HCT116 (cell line): ENCODE results near the gene NR4A1. TPM values are rescaled to one million over a fixed set of nuclear protein-coding genes. Genes with fewer than 3 reads are reported as not detected.

ENCODE experiments used
- ATAC-seq: fragments of 200-7000 bp; cut with Tn5 transposase; 2 replicates; pipeline ENCODE4 v1.9.1; 2020; ENCODE audit warnings: mild to moderate bottlenecking, moderate library complexity
- BruUV-seq: library from RNA; stranded (reverse); fragments of 400-500 nt; replicated peaks from 2 replicates; lab custom pipeline; 2021; lab: Mats Ljungman, UMichigan
- CTCF ChIA-PET: fragments of 300-600 bp; sonication (Branson Sonifier 250); formaldehyde crosslinking; loops from one replicate; lab custom pipeline; 2021; ENCODE audit warnings: antibody characterized with exemption; lab: Charles Lee
- POLR2A ChIA-PET: fragments of 300-600, 350-600 bp; sonication (Branson Sonifier 250); formaldehyde crosslinking; loops from one replicate; lab custom pipeline; 2021; ENCODE audit warnings: antibody characterized with exemption; lab: Charles Lee
- RAD21 ChIA-PET, 2 experiments: fragments of 300-600 bp; sonication (Branson Sonifier 250); formaldehyde crosslinking; loops; one replicate each; lab custom pipeline; 2023; ENCODE audit warnings: low total read pairs in 2 of 2; ENCODE audit not compliant: uncharacterized antibody in 2 of 2, unreplicated experiment in 2 of 2, low non-redundant PET in 1 of 2; lab: Charles Lee
- DNase-seq: peaks from one replicate; pipeline ENCODE4 v3.0.0-alpha.2; 2010; ENCODE audit warnings: low read depth, low spot score
- H2AFZ ChIP-seq: fragments of 200-600 bp; shearing (Covaris generic), sonication (generic); 2 replicates; pipeline ENCODE4 v1.6.1; 2017; ENCODE audit warnings: low read depth, mixed run types, mixed read lengths, antibody characterized with exemption, low read length; ENCODE audit not compliant: poor library complexity, severe bottlenecking
- H3K27ac ChIP-seq: 2 replicates; pipeline ENCODE4 v1.5.1; 2012; ENCODE audit warnings: low read depth, low read length
- H3K27me3 ChIP-seq: fragments of 200-600 bp; sonication (generic); 2 replicates; pipeline ENCODE4 v1.6.1; 2016; ENCODE audit warnings: mixed run types, low read length, mixed read lengths; ENCODE audit not compliant: insufficient read depth
- H3K36me3 ChIP-seq, 2 experiments: fragments of 200-500 bp in 1 of 2; fragments of 200-600 bp in 1 of 2; sonication (Bioruptor generic) in 1 of 2; sonication (generic) in 1 of 2; 2 replicates each; pipeline versions ENCODE4 v1.5.1 to v1.6.1; 2014 to 2016; ENCODE audit warnings: low read length in 2 of 2, inconsistent platforms in 1 of 2, mixed read lengths in 1 of 2, mixed run types in 1 of 2; ENCODE audit not compliant: insufficient read depth in 2 of 2, control insufficient read depth in 1 of 2
- H3K4me1 ChIP-seq, 2 experiments: fragments of 200-600 bp in 1 of 2; sonication (generic) in 1 of 2; 2 replicates each; pipeline versions ENCODE4 v1.5.1 to v1.6.1; 2012 to 2017; ENCODE audit warnings: low read length in 2 of 2, inconsistent platforms in 1 of 2, mild to moderate bottlenecking in 1 of 2, mixed read lengths in 1 of 2, mixed run types in 1 of 2, moderate library complexity in 1 of 2; ENCODE audit not compliant: insufficient read depth in 2 of 2, control insufficient read depth in 1 of 2
- H3K4me2 ChIP-seq: fragments of 200-600 bp; sonication (generic); 2 replicates; pipeline ENCODE4 v1.6.1; 2017; ENCODE audit warnings: mixed run types, low read length, mixed read lengths
- H3K4me3 ChIP-seq, 2 experiments: fragments of 200-600 bp in 1 of 2; sonication (generic) in 1 of 2; replicated peaks in 1 of 2; 2 replicates each; pipeline ENCODE4 v1.5.1; 2011 to 2016; ENCODE audit warnings: low read length in 2 of 2, control low read depth in 1 of 2, low read depth in 1 of 2, mild to moderate bottlenecking in 1 of 2, mixed read lengths in 1 of 2, mixed run types in 1 of 2
- H3K79me2 ChIP-seq: fragments of 200-600 bp; sonication (generic); 2 replicates; pipeline ENCODE4 v1.6.1; 2017; ENCODE audit warnings: mild to moderate bottlenecking, mixed run types, low read length, moderate library complexity, mixed read lengths; ENCODE audit not compliant: insufficient read depth
- H3K9ac ChIP-seq: fragments of 200-600 bp; sonication (generic); 2 replicates; pipeline ENCODE4 v1.6.1; 2016; ENCODE audit warnings: low read length, mixed read lengths
- H3K9me2 ChIP-seq: fragments of 200-600 bp; sonication (generic), shearing (Covaris generic); 2 replicates; pipeline ENCODE4 v1.6.1; 2017; ENCODE audit warnings: mixed run types, mild to moderate bottlenecking, moderate library complexity; ENCODE audit not compliant: insufficient read depth
- H3K9me3 ChIP-seq, 2 experiments: fragments of 200-500 bp in 1 of 2; fragments of 200-600 bp in 1 of 2; sonication (Bioruptor generic) in 1 of 2; sonication (generic) in 1 of 2; 2 replicates each; pipeline ENCODE4 v1.6.1; 2014 to 2017; ENCODE audit warnings: low read length in 2 of 2, mixed read lengths in 2 of 2, inconsistent platforms in 1 of 2, low read depth in 1 of 2, mild to moderate bottlenecking in 1 of 2, mixed run types in 1 of 2, moderate library complexity in 1 of 2; ENCODE audit not compliant: control insufficient read depth in 1 of 2, insufficient read depth in 1 of 2
- H4K20me1 ChIP-seq: fragments of 200-600 bp; sonication (generic), shearing (Covaris generic); 2 replicates; pipeline ENCODE4 v1.6.1; 2017; ENCODE audit warnings: mixed run types, mild to moderate bottlenecking, moderate library complexity; ENCODE audit not compliant: insufficient read depth
- CBX3 ChIP-seq: IDR thresholded peaks from 2 replicates; pipeline ENCODE4 v1.6.1; 2012; ENCODE audit warnings: low read depth
- EGR1 ChIP-seq: IDR thresholded peaks from 2 replicates; pipeline ENCODE4 v1.6.1; 2012; ENCODE audit warnings: low read depth
- ELF1 ChIP-seq: IDR thresholded peaks from 2 replicates; pipeline ENCODE4 v1.6.1; 2012; ENCODE audit warnings: low read depth, borderline replicate concordance
- EZH2 ChIP-seq: fragments of 200-600 bp; sonication (generic); IDR thresholded peaks from 2 replicates; pipeline ENCODE4 v1.6.1; 2017; ENCODE audit warnings: antibody characterized with exemption, mixed run types
- EZH2phosphoT487 ChIP-seq: fragments of 200-600 bp; IDR thresholded peaks from 2 replicates; pipeline ENCODE4 v1.6.1; 2018; ENCODE audit warnings: antibody characterized with exemption, borderline replicate concordance
- FOSL1 ChIP-seq: IDR thresholded peaks from 2 replicates; pipeline ENCODE4 v1.6.1; 2012; ENCODE audit warnings: low read depth
- JUND ChIP-seq: IDR thresholded peaks from 2 replicates; pipeline ENCODE4 v1.6.1; 2012
- POLR2AphosphoS5 ChIP-seq: IDR thresholded peaks from 2 replicates; pipeline ENCODE4 v1.6.1; 2011; ENCODE audit warnings: mild to moderate bottlenecking, low read depth, low read length, moderate library complexity
- RAD21 ChIP-seq: IDR thresholded peaks from 2 replicates; pipeline ENCODE4 v1.6.1; 2012; ENCODE audit warnings: low read depth, mild to moderate bottlenecking
- SIN3A ChIP-seq: IDR thresholded peaks from 2 replicates; pipeline ENCODE4 v1.6.1; 2012; ENCODE audit warnings: low read depth
- SP1 ChIP-seq: IDR thresholded peaks from 2 replicates; pipeline ENCODE4 v1.6.1; 2012; ENCODE audit warnings: low read depth
- SRF ChIP-seq: IDR thresholded peaks from 2 replicates; pipeline ENCODE4 v1.6.1; 2012; ENCODE audit warnings: low read depth
- TCF7L2 ChIP-seq: IDR thresholded peaks from 2 replicates; pipeline ENCODE4 v1.7.0; 2011; ENCODE audit warnings: borderline replicate concordance, inconsistent platforms; ENCODE audit not compliant: insufficient read depth, insufficient read length; ENCODE audit errors: extremely low read depth
- YY1 ChIP-seq: IDR thresholded peaks from 2 replicates; pipeline ENCODE4 v1.6.1; 2011; ENCODE audit warnings: low read length, low read depth, moderate library complexity, mild to moderate bottlenecking; ENCODE audit not compliant: insufficient replicate concordance; ENCODE audit errors: extremely low read depth
- ZFX ChIP-seq: fragments of 450-650 bp; IDR thresholded peaks from 2 replicates; pipeline ENCODE4 v1.6.1; 2017
- intact Hi-C: fragments of 100-400 bp; cut with micrococcal nuclease; formaldehyde crosslinking; loops from 2 replicates; pipeline ENCODE4 v1.10.0; 2022
- total RNA-seq: library from RNA; stranded (reverse); gene quantifications from one replicate; pipeline ENCODE4 v1.2.1, GENCODE V29; 2021; ENCODE audit not compliant: unreplicated experiment
- TF ChIP-seq, protein P1 (sequence below), 3 experiments: fragments of 200-600 bp in 1 of 3; sonication (generic) in 1 of 3; IDR thresholded peaks in 2 of 3; conservative IDR thresholded peaks in 1 of 3; 2 replicates each; pipeline ENCODE4 v1.5.1; 2012 to 2017; ENCODE audit warnings: low read depth in 2 of 3, low read length in 2 of 3, antibody characterized with exemption in 1 of 3, borderline replicate concordance in 1 of 3, control low read depth in 1 of 3, mild to moderate bottlenecking in 1 of 3, mixed read lengths in 1 of 3, mixed run types in 1 of 3, moderate library complexity in 1 of 3; ENCODE audit not compliant: insufficient read depth in 1 of 3
- TF ChIP-seq, protein P2 (sequence below): IDR thresholded peaks from 2 replicates; pipeline ENCODE4 v1.6.1; 2012
- TF ChIP-seq, protein P3 (sequence below): IDR thresholded peaks from 2 replicates; pipeline ENCODE4 v1.6.1; 2011; ENCODE audit warnings: mild to moderate bottlenecking, low read length, moderate library complexity; ENCODE audit not compliant: insufficient replicate concordance; ENCODE audit errors: extremely low read depth

Gene NR4A1
- total RNA-seq, 1 experiment from 2014 or later: 35.3 TPM

DNA sequence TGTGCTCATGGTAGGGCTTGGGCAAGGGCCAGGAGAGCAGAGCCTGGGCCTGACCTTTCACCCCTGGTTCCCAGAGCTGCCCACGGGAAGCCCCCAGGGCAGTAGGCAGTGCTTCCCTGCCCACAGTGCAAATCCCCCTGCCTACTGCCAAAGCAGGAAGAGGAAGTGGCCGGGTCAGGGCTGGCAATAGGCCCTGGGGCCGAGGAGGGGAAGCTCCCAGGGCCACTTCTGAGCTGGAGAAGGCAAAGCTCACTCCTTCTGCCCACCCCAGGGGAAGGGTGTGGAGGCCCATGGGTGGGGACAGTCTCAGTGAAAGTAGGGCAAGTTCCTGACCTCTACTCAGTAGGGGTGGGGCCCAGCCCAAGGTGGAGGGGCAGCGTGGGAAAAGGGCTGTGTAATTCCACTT, 5.4 kb upstream of the NR4A1 start:
- no TSS peak for BruUV-seq
- DNase-seq: no peak
- H2AFZ ChIP-seq: no peak overlapping the region
- ChIA-PET RAD21 (no interaction called here), CTCF (no interaction called here), POLR2A (no interaction called here)
- no peaks in the 10 kb centered on the region for H3K9me3 ChIP-seq
- no peaks in the 10 kb centered on the region; the same call in 1 of the 2 replicates for H3K79me2 ChIP-seq
- intact Hi-C loops: no loop called here
- H3K27ac ChIP-seq: no peak overlapping the region
- no peak overlapping the region for H3K4me3 ChIP-seq
- H3K36me3 ChIP-seq: no peaks in the 10 kb centered on the region
- no peak for ATAC-seq
- no peaks in the 10 kb centered on the region for H3K9me2 ChIP-seq
- H4K20me1 ChIP-seq: no peaks in the 10 kb centered on the region
- H3K4me1 ChIP-seq: peaks cover 11 to 35% of the 10 kb centered on the region in 2 experiments
- H3K27me3 ChIP-seq: no peaks in the 10 kb centered on the region
- TF ChIP-seq YY1: no peak
- TF ChIP-seq RAD21: no peak
- no peak overlapping the region for H3K4me2 ChIP-seq
- no peak overlapping the region for H3K9ac ChIP-seq

DNA sequence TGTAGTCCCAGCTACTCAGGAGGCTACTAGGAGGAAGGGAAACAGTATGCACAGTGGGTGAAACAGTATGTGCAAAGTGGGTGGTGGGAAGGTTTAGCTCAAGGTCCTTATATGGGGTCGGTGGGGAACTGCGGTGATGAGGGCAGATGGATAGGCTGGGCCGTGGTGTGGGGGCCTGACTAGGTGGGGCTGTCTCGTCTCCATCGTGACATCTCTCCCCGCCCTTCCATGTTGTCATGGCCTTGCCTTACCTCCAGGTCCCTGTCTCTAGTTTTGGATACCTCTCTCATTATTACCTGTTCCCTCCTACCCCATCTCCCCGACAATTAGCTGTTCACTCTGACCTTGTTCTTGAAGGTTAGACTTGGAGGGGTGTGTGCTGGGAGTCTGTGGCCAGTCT, 4.4 kb upstream of the NR4A1 start:
- H4K20me1 ChIP-seq: no peaks in the 10 kb centered on the region
- no peak overlapping the region for H3K4me2 ChIP-seq
- no peaks in the 10 kb centered on the region for H3K27me3 ChIP-seq
- H3K79me2 ChIP-seq: peaks cover 6% of the 10 kb centered on the region; the same call in 1 of the 2 replicates
- H3K9ac ChIP-seq: no peak overlapping the region
- H3K27ac ChIP-seq: no peak overlapping the region
- H2AFZ ChIP-seq: no peak overlapping the region
- no peak for ATAC-seq
- H3K9me3 ChIP-seq: no peaks in the 10 kb centered on the region
- no peaks in the 10 kb centered on the region for H3K9me2 ChIP-seq
- peaks cover 14 to 43% of the 10 kb centered on the region in 2 experiments for H3K4me1 ChIP-seq
- RAD21 ChIA-PET: no interaction called here
- POLR2A ChIA-PET: no interaction called here
- intact Hi-C loops: no loop called here
- no peaks in the 10 kb centered on the region for H3K36me3 ChIP-seq
- DNase-seq: no peak
- no peak overlapping the region for H3K4me3 ChIP-seq
- TF ChIP-seq, protein P1, sequence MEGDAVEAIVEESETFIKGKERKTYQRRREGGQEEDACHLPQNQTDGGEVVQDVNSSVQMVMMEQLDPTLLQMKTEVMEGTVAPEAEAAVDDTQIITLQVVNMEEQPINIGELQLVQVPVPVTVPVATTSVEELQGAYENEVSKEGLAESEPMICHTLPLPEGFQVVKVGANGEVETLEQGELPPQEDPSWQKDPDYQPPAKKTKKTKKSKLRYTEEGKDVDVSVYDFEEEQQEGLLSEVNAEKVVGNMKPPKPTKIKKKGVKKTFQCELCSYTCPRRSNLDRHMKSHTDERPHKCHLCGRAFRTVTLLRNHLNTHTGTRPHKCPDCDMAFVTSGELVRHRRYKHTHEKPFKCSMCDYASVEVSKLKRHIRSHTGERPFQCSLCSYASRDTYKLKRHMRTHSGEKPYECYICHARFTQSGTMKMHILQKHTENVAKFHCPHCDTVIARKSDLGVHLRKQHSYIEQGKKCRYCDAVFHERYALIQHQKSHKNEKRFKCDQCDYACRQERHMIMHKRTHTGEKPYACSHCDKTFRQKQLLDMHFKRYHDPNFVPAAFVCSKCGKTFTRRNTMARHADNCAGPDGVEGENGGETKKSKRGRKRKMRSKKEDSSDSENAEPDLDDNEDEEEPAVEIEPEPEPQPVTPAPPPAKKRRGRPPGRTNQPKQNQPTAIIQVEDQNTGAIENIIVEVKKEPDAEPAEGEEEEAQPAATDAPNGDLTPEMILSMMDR (IDR thresholded peaks at IDR 0.05 in 2 of 3, conservative IDR thresholded peaks at IDR 0.05 in 1 of 3; ENCODE audit: borderline replicate concordance in 1 of 3, insufficient read depth in 1 of 3, low read depth in 2 of 3, low read length in 2 of 3): no peak
- TF ChIP-seq ZFX (no peak), EZH2 (no peak), CBX3 (no peak), SIN3A (no peak), SP1 (no peak), EZH2phosphoT487 (no peak), TCF7L2 (no peak), RAD21 (no peak), ELF1 (no peak), EGR1 (no peak), JUND (no peak), POLR2AphosphoS5 (no peak), FOSL1 (no peak), SRF (no peak)
- TF ChIP-seq, protein P2, sequence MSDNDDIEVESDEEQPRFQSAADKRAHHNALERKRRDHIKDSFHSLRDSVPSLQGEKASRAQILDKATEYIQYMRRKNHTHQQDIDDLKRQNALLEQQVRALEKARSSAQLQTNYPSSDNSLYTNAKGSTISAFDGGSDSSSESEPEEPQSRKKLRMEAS: no peak
- TF ChIP-seq, protein P3, sequence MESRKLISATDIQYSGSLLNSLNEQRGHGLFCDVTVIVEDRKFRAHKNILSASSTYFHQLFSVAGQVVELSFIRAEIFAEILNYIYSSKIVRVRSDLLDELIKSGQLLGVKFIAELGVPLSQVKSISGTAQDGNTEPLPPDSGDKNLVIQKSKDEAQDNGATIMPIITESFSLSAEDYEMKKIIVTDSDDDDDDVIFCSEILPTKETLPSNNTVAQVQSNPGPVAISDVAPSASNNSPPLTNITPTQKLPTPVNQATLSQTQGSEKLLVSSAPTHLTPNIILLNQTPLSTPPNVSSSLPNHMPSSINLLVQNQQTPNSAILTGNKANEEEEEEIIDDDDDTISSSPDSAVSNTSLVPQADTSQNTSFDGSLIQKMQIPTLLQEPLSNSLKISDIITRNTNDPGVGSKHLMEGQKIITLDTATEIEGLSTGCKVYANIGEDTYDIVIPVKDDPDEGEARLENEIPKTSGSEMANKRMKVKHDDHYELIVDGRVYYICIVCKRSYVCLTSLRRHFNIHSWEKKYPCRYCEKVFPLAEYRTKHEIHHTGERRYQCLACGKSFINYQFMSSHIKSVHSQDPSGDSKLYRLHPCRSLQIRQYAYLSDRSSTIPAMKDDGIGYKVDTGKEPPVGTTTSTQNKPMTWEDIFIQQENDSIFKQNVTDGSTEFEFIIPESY: no peak
- CTCF ChIA-PET: no interaction called here
- no TSS peak for BruUV-seq
